CD4-positive, alpha-beta memory T cell (primary cell): Measurements from ENCODE around the gene IL2RG. TPM values are rescaled to one million over a fixed set of nuclear protein-coding genes. Genes with fewer than 3 reads are reported as not detected.
A peak's percentile ranks its signal among the peaks of the same experiment; 100 is the strongest.

Experiments used
- CTCF ChIA-PET: fragments of 350-600 bp; sonication (Branson Sonifier 250); formaldehyde crosslinking; loops from one replicate; lab custom pipeline; 2021; ENCODE audit warnings: inconsistent platforms; ENCODE audit not compliant: partially characterized antibody; lab: Charles Lee
- POLR2A ChIA-PET: fragments of 350-600 bp; sonication (Branson Sonifier 250); formaldehyde crosslinking; loops from one replicate; lab custom pipeline; 2021; ENCODE audit not compliant: partially characterized antibody; lab: Charles Lee
- DNase-seq, 5 donors: peaks; one replicate each; pipeline versions ENCODE4 v3.0.0 to v3.0.0-alpha.2; 2020 to 2022; ENCODE audit warnings: mixed read lengths in 1 of 5
- H3K27ac ChIP-seq: one replicate; pipeline ENCODE4 v1.7.0; 2013; ENCODE audit warnings: low read depth, low read length
- H3K27me3 ChIP-seq: 2 replicates; pipeline ENCODE4 v1.7.0; 2013; ENCODE audit warnings: mild to moderate bottlenecking, low read length, moderate library complexity; ENCODE audit not compliant: insufficient read depth
- H3K36me3 ChIP-seq: 2 replicates; pipeline ENCODE4 v1.7.0; 2013; ENCODE audit warnings: mild to moderate bottlenecking, low read length, moderate library complexity; ENCODE audit not compliant: insufficient read depth
- H3K4me1 ChIP-seq: 2 replicates; pipeline ENCODE4 v1.7.0; 2013; ENCODE audit warnings: mild to moderate bottlenecking, low read length, moderate library complexity; ENCODE audit not compliant: insufficient read depth
- H3K4me3 ChIP-seq, 2 donors: one replicate each; pipeline ENCODE4 v1.7.0; 2013; ENCODE audit warnings: low read length in 2 of 2, mild to moderate bottlenecking in 1 of 2
- H3K9me3 ChIP-seq, 2 donors: one replicate each; pipeline ENCODE4 v1.7.0; 2013; ENCODE audit warnings: low read length in 2 of 2, control low read depth in 1 of 2; ENCODE audit not compliant: control insufficient read depth in 1 of 2
- H3K27ac Mint-ChIP-seq, 7 donors: one replicate each; pipeline ENCODE4 v1.8.0; 2020 to 2021; ENCODE audit warnings: mixed read lengths in 7 of 7, mild to moderate bottlenecking in 6 of 7, inconsistent platforms in 3 of 7, moderate library complexity in 3 of 7
- H3K27me3 Mint-ChIP-seq, 2 donors: one replicate each; pipeline ENCODE4 v1.8.0; 2020 to 2021; ENCODE audit warnings: mixed read lengths in 2 of 2
- H3K36me3 Mint-ChIP-seq, 2 donors: one replicate each; pipeline ENCODE4 v1.8.0; 2020 to 2021; ENCODE audit warnings: mixed read lengths in 2 of 2, inconsistent platforms in 1 of 2, mild to moderate bottlenecking in 1 of 2
- H3K4me1 Mint-ChIP-seq, 4 donors: one replicate each; pipeline ENCODE4 v1.8.0; 2020 to 2021; ENCODE audit warnings: mixed read lengths in 4 of 4, mild to moderate bottlenecking in 1 of 4
- H3K4me3 Mint-ChIP-seq, 8 donors: one replicate each; pipeline ENCODE4 v1.8.0; 2020 to 2021; ENCODE audit warnings: mixed read lengths in 8 of 8, mild to moderate bottlenecking in 7 of 8, moderate library complexity in 6 of 8, inconsistent platforms in 3 of 8
- H3K9me3 Mint-ChIP-seq, 8 donors: one replicate each; pipeline ENCODE4 v1.8.0; 2020 to 2021; ENCODE audit warnings: mixed read lengths in 8 of 8, mild to moderate bottlenecking in 5 of 8, inconsistent platforms in 3 of 8, moderate library complexity in 1 of 8
- intact Hi-C: fragments of 100-400 bp; cut with micrococcal nuclease; formaldehyde crosslinking; loops from one replicate; pipeline ENCODE4 v1.15.1; 2023
- polyA plus RNA-seq, 2 donors: library from polyadenylated mRNA; unstranded; fragments of 300-500 nt; fragmentation: Illumina TruSeq; gene quantifications; one replicate each; pipeline ENCODE4 v1.2.3, GENCODE V29; 2021
- total RNA-seq, 2 experiments: library from RNA; stranded (reverse); gene quantifications; one replicate each; pipeline ENCODE4 v1.2.3, GENCODE V29; 2021

Gene IL2RG
- total and polyA plus RNA-seq, 4 experiments from 2014 or later, result 378 to 1,440 (median 892) TPM

- H3K27ac ChIP-seq, result peak overlapping the region; percentile 66
- peak overlapping the region; percentile 11 to 37 for H3K4me3 ChIP-seq
- intact Hi-C loops, result loop anchor here (1.0 kb wide), 2 partner anchors 8 to 26 kb away; partner anchors contain the start of gene IL2RG
- Mint-ChIP-seq H3K27me3 (no peaks in the 10 kb centered on the region), H3K4me3 (peak overlapping the region; percentile 79 to 90 (median 84)), H3K4me1 (peaks cover 57 to 92% (median 82%) of the 10 kb centered on the region in 4 donors), H3K9me3 (no peaks in the 10 kb centered on the region), H3K27ac (peak overlapping the region; percentile 91 to 97 (median 95)), H3K36me3 (peaks cover 27 to 28% of the 10 kb centered on the region in 2 donors)
- peak; percentile 58 to 71 (median 62) for DNase-seq
- POLR2A ChIA-PET, result interaction anchor here (0.8 to 5.3 kb wide), 10 partner anchors 9 to 262 kb away, joined by 3 to 141 read pairs (median 6); partner anchors contain the start of genes IL2RG, MED12 and TAF1
- H3K9me3 ChIP-seq, result no peaks in the 10 kb centered on the region
- peaks cover 4% of the 10 kb centered on the region for H3K36me3 ChIP-seq
- no peaks in the 10 kb centered on the region for H3K27me3 ChIP-seq
- H3K4me1 ChIP-seq, result peaks cover 90% of the 10 kb centered on the region
- CTCF ChIA-PET, result interaction anchor here (0.8 to 4.7 kb wide), 4 partner anchors 8 to 27 kb away, joined by 3 to 75 read pairs (median 11); partner anchors contain the start of genes IL2RG and MED12
These were observed 8.0 kb downstream of the IL2RG start for GRCh38 chrX:71103110-71103983.

- peak overlapping the region; percentile 91 to 97 (median 94) for H3K27ac Mint-ChIP-seq
- Histone ChIP-seq H3K4me1 (peaks cover 89% of the 10 kb centered on the region), H3K4me3 (no peak overlapping the region), H3K27ac (peak overlapping the region; percentile 66), H3K36me3 (no peaks in the 10 kb centered on the region), H3K27me3 (no peaks in the 10 kb centered on the region), H3K9me3 (no peaks in the 10 kb centered on the region)
- ChIA-PET POLR2A (interaction anchor here (0.9 to 5.3 kb wide), 12 partner anchors 10 to 263 kb away, joined by 3 to 141 read pairs (median 6); partner anchors contain the start of genes IL2RG, MED12, TAF1 and ZMYM3), CTCF (interaction anchor here (1.2 to 4.7 kb wide), 4 partner anchors 10 to 76 kb away, joined by 4 to 75 read pairs (median 14); partner anchors contain the start of genes IL2RG and MED12)
- no peak for DNase-seq
- H3K36me3 Mint-ChIP-seq, result peaks cover 17% of the 10 kb centered on the region in 2 donors
- H3K27me3 Mint-ChIP-seq, result no peaks in the 10 kb centered on the region
- intact Hi-C loops, result no loop called here
- no peaks in the 10 kb centered on the region for H3K9me3 Mint-ChIP-seq
- peaks cover 58 to 92% (median 79%) of the 10 kb centered on the region in 4 donors for H3K4me1 Mint-ChIP-seq
- H3K4me3 Mint-ChIP-seq, result peak overlapping the region in 5 of 8 donors; percentile 41 to 88 (median 61)
These were observed 9.1 kb downstream of the IL2RG start for GRCh38 chrX:71102292-71102691.

GRCh38 chrX:71100581-71101505, 10.5 kb downstream of the IL2RG start:
- no peak overlapping the region for H3K4me3 ChIP-seq
- H3K36me3 Mint-ChIP-seq, result peaks cover 5 to 6% of the 10 kb centered on the region in 2 donors
- peaks cover 48 to 89% (median 72%) of the 10 kb centered on the region in 4 donors for H3K4me1 Mint-ChIP-seq
- H3K27me3 ChIP-seq, result no peaks in the 10 kb centered on the region
- peaks cover 79% of the 10 kb centered on the region for H3K4me1 ChIP-seq
- ChIA-PET CTCF (interaction anchor here (2.4 to 4.7 kb wide), 5 partner anchors 11 to 77 kb away, joined by 10 to 75 read pairs (median 18); partner anchors contain the start of genes IL2RG and MED12), POLR2A (interaction anchor here (0.5 to 5.3 kb wide), 14 partner anchors 12 to 265 kb away, joined by 3 to 141 read pairs (median 4); partner anchors contain the start of genes IL2RG, MED12, SNX12 and TAF1)
- no peaks in the 10 kb centered on the region for H3K27me3 Mint-ChIP-seq
- peak overlapping the region; percentile 76 to 97 (median 91) for H3K27ac Mint-ChIP-seq
- intact Hi-C loops, result no loop called here
- H3K9me3 ChIP-seq, result no peaks in the 10 kb centered on the region
- peak in 1 of 5 donors; percentile 28 for DNase-seq
- no peaks in the 10 kb centered on the region for H3K36me3 ChIP-seq
- no peak overlapping the region for H3K27ac ChIP-seq
- no peaks in the 10 kb centered on the region for H3K9me3 Mint-ChIP-seq
- peak overlapping the region in 2 of 8 donors; percentile 2 to 49 for H3K4me3 Mint-ChIP-seq

GRCh38 chrX:71099736-71100135, 11.6 kb downstream of the IL2RG start:
- peaks cover 0 to 4% of the 10 kb centered on the region in 2 donors for H3K36me3 Mint-ChIP-seq
- no peaks in the 10 kb centered on the region for H3K36me3 ChIP-seq
- no peaks in the 10 kb centered on the region for H3K27me3 Mint-ChIP-seq
- H3K9me3 ChIP-seq, result no peaks in the 10 kb centered on the region
- POLR2A ChIA-PET, result interaction anchor here (1.1 to 5.3 kb wide), 5 partner anchors 13 to 82 kb away, joined by 3 to 141 read pairs (median 47); partner anchors contain the start of genes IL2RG and MED12
- peaks cover 46 to 86% (median 74%) of the 10 kb centered on the region in 4 donors for H3K4me1 Mint-ChIP-seq
- H3K4me1 ChIP-seq, result peaks cover 75% of the 10 kb centered on the region
- H3K9me3 Mint-ChIP-seq, result no peaks in the 10 kb centered on the region
- H3K27me3 ChIP-seq, result no peaks in the 10 kb centered on the region
- no peak for DNase-seq
- CTCF ChIA-PET, result interaction anchor here (1.0 to 4.7 kb wide), 6 partner anchors 12 to 79 kb away, joined by 4 to 75 read pairs (median 16); partner anchors contain the start of genes IL2RG and MED12
- H3K4me3 Mint-ChIP-seq, result peak overlapping the region in 1 of 8 donors; percentile 53
- H3K27ac Mint-ChIP-seq, result peak overlapping the region in 6 of 7 donors; percentile 62 to 91 (median 72)
- H3K27ac ChIP-seq, result no peak overlapping the region
- intact Hi-C loops, result no loop called here
- no peak overlapping the region for H3K4me3 ChIP-seq

GRCh38 chrX:71098951-71099506, 12.3 kb downstream of the IL2RG start:
- H3K4me1 ChIP-seq, result peaks cover 68% of the 10 kb centered on the region
- CTCF ChIA-PET, result interaction anchor here (1.0 to 4.7 kb wide), 6 partner anchors 13 to 80 kb away, joined by 4 to 75 read pairs (median 16); partner anchors contain the start of genes IL2RG and MED12

More at GRCh38 chrX:71098951-71099506, 12.3 kb downstream of the IL2RG start:
- Mint-ChIP-seq H3K27me3 (no peaks in the 10 kb centered on the region), H3K9me3 (no peaks in the 10 kb centered on the region), H3K36me3 (peaks cover 0 to 4% of the 10 kb centered on the region in 2 donors), H3K27ac (peak overlapping the region in 5 of 7 donors; percentile 56 to 91 (median 66)), H3K4me1 (peaks cover 39 to 79% (median 67%) of the 10 kb centered on the region in 4 donors), H3K4me3 (peak overlapping the region in 4 of 8 donors; percentile 9 to 69 (median 19))
- Histone ChIP-seq H3K9me3 (no peaks in the 10 kb centered on the region), H3K36me3 (no peaks in the 10 kb centered on the region), H3K27ac (peak overlapping the region; percentile 46), H3K27me3 (no peaks in the 10 kb centered on the region), H3K4me3 (no peak overlapping the region)
- no peak for DNase-seq
- POLR2A ChIA-PET, result interaction anchor here (1.1 to 5.3 kb wide), 5 partner anchors 14 to 83 kb away, joined by 3 to 141 read pairs (median 47); partner anchors contain the start of genes IL2RG and MED12
- intact Hi-C loops, result loop anchor here (1.0 kb wide), 4 partner anchors 12 to 80 kb away; partner anchors contain the start of genes IL2RG and MED12
